Neural cell (in vitro differentiated cells): Measurements from ENCODE around the gene GATAD2A. TPM values are rescaled to one million over a fixed set of nuclear protein-coding genes. Genes with fewer than 3 reads are reported as not detected.

Experiments used
- H2AFZ ChIP-seq: fragments of 200-600, 300-800 bp; sonication (generic), shearing (Covaris generic); 2 replicates; pipeline ENCODE4 v1.6.0; 2014; ENCODE audit warnings: low read depth, mild to moderate bottlenecking, antibody characterized with exemption, low read length, moderate library complexity
- H3F3A ChIP-seq: fragments of 200-600 bp; shearing (Covaris generic); 2 replicates; pipeline ENCODE4 v1.6.1; 2016; ENCODE audit warnings: mild to moderate bottlenecking, moderate library complexity, mixed read lengths, antibody characterized with exemption, low read length; ENCODE audit not compliant: insufficient read depth, poor library complexity, severe bottlenecking
- H3K27ac ChIP-seq: fragments of 200-600, 300-800 bp; sonication (generic), shearing (Covaris generic); 2 replicates; pipeline ENCODE4 v1.5.1; 2014; ENCODE audit warnings: mild to moderate bottlenecking, low read length, moderate library complexity
- H3K27me3 ChIP-seq: fragments of 300-800, 200-600 bp; sonication (generic), shearing (Covaris generic); 2 replicates; pipeline ENCODE4 v1.6.0; 2014; ENCODE audit warnings: mild to moderate bottlenecking, low read depth, low read length, moderate library complexity; ENCODE audit not compliant: insufficient read depth
- H3K36me3 ChIP-seq: fragments of 300-800, 200-600 bp; sonication (generic), shearing (Covaris generic); 2 replicates; pipeline ENCODE4 v1.5.1; 2014; ENCODE audit warnings: mild to moderate bottlenecking, antibody characterized with exemption, low read length, moderate library complexity; ENCODE audit not compliant: insufficient read depth
- H3K4me2 ChIP-seq: fragments of 300-800, 200-600 bp; sonication (generic), shearing (Covaris generic); 2 replicates; pipeline ENCODE4 v1.6.0; 2014; ENCODE audit warnings: mild to moderate bottlenecking, low read length
- H3K4me3 ChIP-seq: fragments of 300-800, 200-600 bp; sonication (generic), shearing (Covaris generic); 2 replicates; pipeline ENCODE4 v1.5.1; 2014; ENCODE audit warnings: mild to moderate bottlenecking, low read length, moderate library complexity
- H3K79me2 ChIP-seq: fragments of 200-600 bp; shearing (Covaris generic); replicated peaks from 2 replicates; pipeline ENCODE4 v1.6.0; 2014; ENCODE audit warnings: mild to moderate bottlenecking, low read length, moderate library complexity; ENCODE audit not compliant: insufficient read depth
- H3K9ac ChIP-seq: fragments of 300-800, 200-600 bp; sonication (generic), shearing (Covaris generic); 2 replicates; pipeline ENCODE4 v1.6.1; 2016; ENCODE audit warnings: mild to moderate bottlenecking, low read length, mixed read lengths
- H3K9me2 ChIP-seq: fragments of 200-600 bp; shearing (Covaris generic); 2 replicates; pipeline ENCODE4 v1.6.1; 2016; ENCODE audit warnings: mild to moderate bottlenecking, low read length, mixed read lengths; ENCODE audit not compliant: insufficient read depth
- H3K9me3 ChIP-seq: fragments of 200-600, 300-800 bp; sonication (generic), shearing (Covaris generic); 2 replicates; pipeline ENCODE4 v1.6.1; 2016; ENCODE audit warnings: mild to moderate bottlenecking, mixed run types, low read length, moderate library complexity, mixed read lengths
- H4K20me1 ChIP-seq: fragments of 200-600 bp; shearing (Covaris generic); 2 replicates; pipeline ENCODE4 v1.6.1; 2016; ENCODE audit warnings: mild to moderate bottlenecking, mixed run types; ENCODE audit not compliant: insufficient read depth
- EP300 ChIP-seq: fragments of 450-650 bp; conservative IDR thresholded peaks from 2 replicates; pipeline ENCODE4 v1.6.1; 2014; ENCODE audit warnings: antibody characterized with exemption, mild to moderate bottlenecking, moderate library complexity; ENCODE audit not compliant: poor library complexity, severe bottlenecking
- EZH2 ChIP-seq: fragments of 200-600, 300-800 bp; shearing (Covaris generic), sonication (generic); IDR thresholded peaks from 2 replicates; pipeline ENCODE4 v1.6.1; 2014; ENCODE audit warnings: antibody characterized with exemption, low read length, borderline replicate concordance, mild to moderate bottlenecking; ENCODE audit not compliant: insufficient read depth, poor library complexity, severe bottlenecking
- MXI1 ChIP-seq: fragments of 450-650 bp; conservative IDR thresholded peaks from 2 replicates; pipeline ENCODE4 v1.6.1; 2014; ENCODE audit warnings: antibody characterized with exemption, mild to moderate bottlenecking; ENCODE audit not compliant: poor library complexity, severe bottlenecking
- POLR2AphosphoS5 ChIP-seq: IDR thresholded peaks from 2 replicates; pipeline ENCODE4 v1.6.1; 2012
- RAD21 ChIP-seq: fragments of 450-650 bp; conservative IDR thresholded peaks from 2 replicates; pipeline ENCODE4 v1.6.1; 2014; ENCODE audit warnings: antibody characterized with exemption, mild to moderate bottlenecking, moderate library complexity
- SMC3 ChIP-seq: fragments of 450-650 bp; conservative IDR thresholded peaks from 2 replicates; pipeline ENCODE4 v1.6.1; 2014; ENCODE audit warnings: antibody characterized with exemption, mild to moderate bottlenecking, moderate library complexity; ENCODE audit not compliant: poor library complexity
- TAF1 ChIP-seq: IDR thresholded peaks from 2 replicates; pipeline ENCODE4 v1.6.1; 2012; ENCODE audit warnings: low read depth
- polyA plus RNA-seq: library from polyadenylated mRNA; depleted of rRNA; stranded (reverse); fragments of >200 nt; gene quantifications from 2 replicates; pipeline ENCODE4 v1.2.3, GENCODE V29; 2014
- TF ChIP-seq, protein P1 (sequence below): IDR thresholded peaks from 2 replicates; pipeline ENCODE4 v1.6.1; 2012; ENCODE audit warnings: borderline replicate concordance
- TF ChIP-seq, protein P2 (sequence below): fragments of 450-650 bp; IDR thresholded peaks from 2 replicates; pipeline ENCODE4 v1.5.1; 2014; ENCODE audit warnings: antibody characterized with exemption, mild to moderate bottlenecking, moderate library complexity; ENCODE audit not compliant: poor library complexity, severe bottlenecking

GATAD2A gene
- polyA plus RNA-seq, 1 donor from 2014 or later, result 13.9 TPM

DNA sequence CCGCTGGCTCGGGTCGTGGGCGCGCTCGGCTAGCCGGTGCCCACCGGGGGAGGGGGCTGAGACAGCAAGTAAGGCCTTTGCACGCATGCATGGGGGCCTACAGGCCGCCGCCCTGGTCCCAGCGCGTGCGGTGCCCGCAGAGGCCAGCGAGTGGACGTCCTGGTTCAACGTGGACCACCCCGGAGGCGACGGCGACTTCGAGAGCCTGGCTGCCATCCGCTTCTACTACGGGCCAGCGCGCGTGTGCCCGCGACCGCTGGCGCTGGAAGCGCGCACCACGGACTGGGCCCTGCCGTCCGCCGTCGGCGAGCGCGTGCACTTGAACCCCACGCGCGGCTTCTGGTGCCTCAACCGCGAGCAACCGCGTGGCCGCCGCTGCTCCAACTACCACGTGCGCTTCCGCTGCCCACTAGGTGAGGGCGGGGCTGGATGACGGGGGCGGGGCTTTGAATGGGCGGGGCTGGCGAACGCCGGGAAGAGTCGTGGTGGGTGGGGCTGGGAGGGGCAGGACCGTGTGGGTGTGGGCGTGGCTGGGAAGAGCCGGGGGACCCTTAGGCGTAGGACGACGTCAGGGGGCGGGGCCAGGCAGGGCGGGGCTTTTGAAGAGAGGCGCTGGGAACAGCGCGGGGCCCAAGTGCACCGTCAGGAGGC is 134.7 kb downstream of the GATAD2A start:
- H3K79me2 ChIP-seq, result no peaks in the 10 kb centered on the region
- no peaks in the 10 kb centered on the region for H3K9me2 ChIP-seq
- H3K9ac ChIP-seq, result no peak overlapping the region
- H3K4me2 ChIP-seq, result no peak overlapping the region
- TF ChIP-seq TAF1, result no peak
- no peak for TF ChIP-seq EZH2
- TF ChIP-seq POLR2AphosphoS5, result no peak
- TF ChIP-seq SMC3, result no peak
- TF ChIP-seq MXI1, result no peak
- TF ChIP-seq RAD21, result no peak
- TF ChIP-seq, protein P1, sequence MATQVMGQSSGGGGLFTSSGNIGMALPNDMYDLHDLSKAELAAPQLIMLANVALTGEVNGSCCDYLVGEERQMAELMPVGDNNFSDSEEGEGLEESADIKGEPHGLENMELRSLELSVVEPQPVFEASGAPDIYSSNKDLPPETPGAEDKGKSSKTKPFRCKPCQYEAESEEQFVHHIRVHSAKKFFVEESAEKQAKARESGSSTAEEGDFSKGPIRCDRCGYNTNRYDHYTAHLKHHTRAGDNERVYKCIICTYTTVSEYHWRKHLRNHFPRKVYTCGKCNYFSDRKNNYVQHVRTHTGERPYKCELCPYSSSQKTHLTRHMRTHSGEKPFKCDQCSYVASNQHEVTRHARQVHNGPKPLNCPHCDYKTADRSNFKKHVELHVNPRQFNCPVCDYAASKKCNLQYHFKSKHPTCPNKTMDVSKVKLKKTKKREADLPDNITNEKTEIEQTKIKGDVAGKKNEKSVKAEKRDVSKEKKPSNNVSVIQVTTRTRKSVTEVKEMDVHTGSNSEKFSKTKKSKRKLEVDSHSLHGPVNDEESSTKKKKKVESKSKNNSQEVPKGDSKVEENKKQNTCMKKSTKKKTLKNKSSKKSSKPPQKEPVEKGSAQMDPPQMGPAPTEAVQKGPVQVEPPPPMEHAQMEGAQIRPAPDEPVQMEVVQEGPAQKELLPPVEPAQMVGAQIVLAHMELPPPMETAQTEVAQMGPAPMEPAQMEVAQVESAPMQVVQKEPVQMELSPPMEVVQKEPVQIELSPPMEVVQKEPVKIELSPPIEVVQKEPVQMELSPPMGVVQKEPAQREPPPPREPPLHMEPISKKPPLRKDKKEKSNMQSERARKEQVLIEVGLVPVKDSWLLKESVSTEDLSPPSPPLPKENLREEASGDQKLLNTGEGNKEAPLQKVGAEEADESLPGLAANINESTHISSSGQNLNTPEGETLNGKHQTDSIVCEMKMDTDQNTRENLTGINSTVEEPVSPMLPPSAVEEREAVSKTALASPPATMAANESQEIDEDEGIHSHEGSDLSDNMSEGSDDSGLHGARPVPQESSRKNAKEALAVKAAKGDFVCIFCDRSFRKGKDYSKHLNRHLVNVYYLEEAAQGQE, result no peak
- TF ChIP-seq, protein P2, sequence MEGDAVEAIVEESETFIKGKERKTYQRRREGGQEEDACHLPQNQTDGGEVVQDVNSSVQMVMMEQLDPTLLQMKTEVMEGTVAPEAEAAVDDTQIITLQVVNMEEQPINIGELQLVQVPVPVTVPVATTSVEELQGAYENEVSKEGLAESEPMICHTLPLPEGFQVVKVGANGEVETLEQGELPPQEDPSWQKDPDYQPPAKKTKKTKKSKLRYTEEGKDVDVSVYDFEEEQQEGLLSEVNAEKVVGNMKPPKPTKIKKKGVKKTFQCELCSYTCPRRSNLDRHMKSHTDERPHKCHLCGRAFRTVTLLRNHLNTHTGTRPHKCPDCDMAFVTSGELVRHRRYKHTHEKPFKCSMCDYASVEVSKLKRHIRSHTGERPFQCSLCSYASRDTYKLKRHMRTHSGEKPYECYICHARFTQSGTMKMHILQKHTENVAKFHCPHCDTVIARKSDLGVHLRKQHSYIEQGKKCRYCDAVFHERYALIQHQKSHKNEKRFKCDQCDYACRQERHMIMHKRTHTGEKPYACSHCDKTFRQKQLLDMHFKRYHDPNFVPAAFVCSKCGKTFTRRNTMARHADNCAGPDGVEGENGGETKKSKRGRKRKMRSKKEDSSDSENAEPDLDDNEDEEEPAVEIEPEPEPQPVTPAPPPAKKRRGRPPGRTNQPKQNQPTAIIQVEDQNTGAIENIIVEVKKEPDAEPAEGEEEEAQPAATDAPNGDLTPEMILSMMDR, result no peak
- no peak for TF ChIP-seq EP300
- no peak overlapping the region for H3K4me3 ChIP-seq
- no peaks in the 10 kb centered on the region for H3F3A ChIP-seq
- no peak overlapping the region for H2AFZ ChIP-seq
- H3K27me3 ChIP-seq, result no peaks in the 10 kb centered on the region
- no peaks in the 10 kb centered on the region for H4K20me1 ChIP-seq
- H3K9me3 ChIP-seq, result no peaks in the 10 kb centered on the region
- no peak overlapping the region for H3K27ac ChIP-seq
- H3K36me3 ChIP-seq, result no peaks in the 10 kb centered on the region

DNA sequence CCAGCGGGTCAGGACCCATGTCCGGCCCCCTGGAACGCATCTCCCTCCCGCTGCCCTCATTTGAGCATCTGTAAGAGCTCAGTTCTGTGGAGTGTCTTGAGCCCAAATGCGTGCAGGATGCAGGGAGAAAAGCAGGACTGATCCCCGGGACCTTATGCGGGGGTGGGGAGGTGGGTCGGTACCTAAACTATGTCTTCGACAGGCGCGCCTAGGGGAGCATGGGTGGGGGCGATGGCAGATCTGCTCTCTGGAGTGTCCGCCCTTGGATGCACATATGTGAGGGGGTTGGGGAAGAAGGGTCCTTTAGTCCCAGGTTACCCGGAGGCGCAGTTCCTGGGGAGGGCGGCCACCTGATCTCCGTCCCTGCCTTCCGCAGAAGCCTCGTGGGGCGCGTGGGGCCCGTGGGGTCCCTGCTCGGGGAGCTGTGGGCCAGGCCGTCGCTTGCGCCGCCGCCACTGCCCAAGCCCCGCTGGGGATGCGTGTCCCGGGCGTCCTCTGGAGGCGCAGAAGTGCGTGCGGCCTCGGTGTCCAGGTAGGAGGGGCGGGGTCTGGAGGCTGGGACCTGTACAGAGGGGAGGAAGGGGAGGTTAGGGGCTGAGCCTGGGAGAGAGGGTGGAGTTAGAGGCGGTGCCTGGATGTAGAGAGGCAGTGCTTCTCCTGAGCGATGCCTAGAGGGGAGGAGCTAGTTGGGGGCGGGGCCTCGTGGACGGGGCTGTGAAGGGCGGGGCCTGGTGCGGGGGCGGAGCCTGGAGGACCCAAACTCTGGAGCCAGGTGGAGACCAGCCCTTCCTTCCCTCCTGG is 135.4 kb downstream of the GATAD2A start:
- Histone ChIP-seq H3K27ac (no peak overlapping the region), H3K9ac (no peak overlapping the region), H3K27me3 (no peaks in the 10 kb centered on the region), H4K20me1 (no peaks in the 10 kb centered on the region), H3K79me2 (no peaks in the 10 kb centered on the region), H3K4me3 (no peak overlapping the region), H2AFZ (no peak overlapping the region), H3K9me2 (no peaks in the 10 kb centered on the region), H3F3A (no peaks in the 10 kb centered on the region), H3K9me3 (no peaks in the 10 kb centered on the region), H3K4me2 (no peak overlapping the region), H3K36me3 (no peaks in the 10 kb centered on the region)
- TF ChIP-seq, protein P2, result no peak
- TF ChIP-seq POLR2AphosphoS5, result no peak
- no peak for TF ChIP-seq EP300
- TF ChIP-seq RAD21, result no peak
- TF ChIP-seq, protein P1, result no peak
- no peak for TF ChIP-seq EZH2
- no peak for TF ChIP-seq SMC3
- no peak for TF ChIP-seq MXI1
- no peak for TF ChIP-seq TAF1
